ENCODE data around the gene SHANK3.

Gene SHANK3

GRCh38 chr22:50695421-50696250 lies 23.0 kb downstream of the SHANK3 start:
- no peak overlapping the region for H3K27ac ChIP-seq
- TF ChIP-seq CTCF (IDR thresholded peaks at IDR 0.05) (no peak), ZFX (IDR thresholded peaks at IDR 0.05; ENCODE audit: borderline replicate concordance) (no peak)

DNA sequence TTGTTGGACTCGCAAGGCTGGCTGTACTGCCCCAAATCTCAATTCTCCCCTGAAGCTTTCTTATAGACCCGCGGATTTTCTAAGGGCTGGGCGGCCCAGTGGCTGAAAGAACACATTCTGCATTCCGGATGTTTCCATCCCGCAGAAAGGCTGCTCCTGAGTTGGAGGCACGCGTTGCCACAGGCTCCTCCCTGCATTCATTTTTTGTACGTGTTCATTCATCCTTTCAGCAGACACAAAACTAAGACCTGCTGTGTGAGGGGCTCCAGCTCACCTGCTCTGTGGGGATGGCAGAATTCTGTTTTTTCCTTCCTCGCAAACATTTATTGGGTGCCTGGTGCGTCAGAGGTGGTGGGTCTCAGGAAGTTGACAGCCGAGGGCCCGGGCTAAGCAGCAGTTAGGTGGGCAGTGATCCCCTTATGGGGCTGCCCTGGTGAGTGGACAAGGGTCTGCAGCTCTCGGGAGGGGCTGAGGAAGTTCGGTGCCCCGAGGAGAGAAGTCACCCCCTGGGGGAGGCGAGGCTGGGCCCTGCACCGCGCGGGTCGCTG lies 23.7 kb downstream of the SHANK3 start:
- no peak overlapping the region for H3K27ac ChIP-seq
- TF ChIP-seq ZFX (IDR thresholded peaks at IDR 0.05; ENCODE audit: borderline replicate concordance): no peak
- TF ChIP-seq CTCF (IDR thresholded peaks at IDR 0.05): no peak

DNA sequence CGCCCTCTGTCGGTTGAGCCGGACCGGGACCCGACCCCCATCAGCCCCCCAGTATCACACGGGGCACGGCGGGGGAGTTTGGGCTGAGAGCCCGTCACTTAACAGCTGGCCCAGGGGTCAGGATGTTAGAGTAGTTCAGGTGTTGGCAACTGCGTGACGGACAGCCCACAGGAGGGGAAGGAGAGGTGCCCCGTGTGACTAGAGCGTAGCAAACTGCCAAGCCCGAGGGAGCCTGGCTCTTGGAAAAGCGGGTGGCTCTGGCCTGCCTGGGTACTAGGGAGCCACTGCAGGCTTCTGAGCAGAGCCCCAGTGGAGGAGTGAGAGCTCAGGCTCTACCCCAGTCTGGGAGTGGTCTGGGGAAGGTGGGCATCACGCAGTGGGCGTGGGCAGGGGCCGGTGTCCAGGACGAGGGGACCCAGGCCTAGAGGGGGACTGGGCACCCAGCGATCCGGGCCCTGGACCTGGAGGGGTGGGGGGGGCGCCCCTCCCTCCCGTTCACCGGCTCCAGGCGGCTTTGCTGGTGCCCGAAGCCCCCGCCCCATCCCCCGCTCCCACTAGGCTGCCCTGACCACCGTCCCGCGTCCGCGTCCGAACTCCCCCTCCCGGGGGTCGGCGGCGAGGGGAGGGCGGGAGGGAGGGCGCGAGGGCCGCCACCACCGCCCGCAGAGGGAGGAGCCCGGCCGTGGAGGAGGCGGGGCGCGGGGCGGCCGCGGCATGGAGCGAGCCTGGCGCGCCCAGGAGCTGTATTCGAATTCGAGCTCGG lies 24.4 kb downstream of the SHANK3 start:
- TF ChIP-seq CTCF (IDR thresholded peaks at IDR 0.05): no peak
- TF ChIP-seq ZFX (IDR thresholded peaks at IDR 0.05; ENCODE audit: borderline replicate concordance): no peak
- no peak overlapping the region for H3K27ac ChIP-seq

GRCh38 chr22:50697667-50698506 lies 25.3 kb downstream of the SHANK3 start:
- no peak for TF ChIP-seq ZFX (IDR thresholded peaks at IDR 0.05; ENCODE audit: borderline replicate concordance)
- TF ChIP-seq CTCF (IDR thresholded peaks at IDR 0.05): no peak
- no peak overlapping the region for H3K27ac ChIP-seq

DNA sequence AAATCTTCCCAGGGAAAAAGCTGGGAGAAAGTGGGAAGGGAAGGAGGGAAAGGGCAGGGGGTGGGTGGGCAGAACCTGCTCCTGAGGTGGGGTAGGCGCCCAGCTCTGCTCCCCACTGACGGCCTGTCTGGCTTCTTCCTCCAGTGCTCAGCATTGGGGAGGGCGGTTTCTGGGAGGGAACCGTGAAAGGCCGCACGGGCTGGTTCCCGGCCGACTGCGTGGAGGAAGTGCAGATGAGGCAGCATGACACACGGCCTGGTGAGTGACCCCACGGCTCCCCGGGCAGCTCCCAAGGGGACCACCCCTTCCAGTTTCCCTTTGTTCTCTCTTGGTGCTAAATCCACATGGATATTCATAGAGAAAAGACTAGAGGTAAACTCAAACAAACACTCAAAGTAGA lies 25.9 kb downstream of the SHANK3 start:
- H3K27ac ChIP-seq: no peak overlapping the region
- TF ChIP-seq CTCF (IDR thresholded peaks at IDR 0.05): no peak
- TF ChIP-seq ZFX (IDR thresholded peaks at IDR 0.05; ENCODE audit: borderline replicate concordance): no peak

DNA sequence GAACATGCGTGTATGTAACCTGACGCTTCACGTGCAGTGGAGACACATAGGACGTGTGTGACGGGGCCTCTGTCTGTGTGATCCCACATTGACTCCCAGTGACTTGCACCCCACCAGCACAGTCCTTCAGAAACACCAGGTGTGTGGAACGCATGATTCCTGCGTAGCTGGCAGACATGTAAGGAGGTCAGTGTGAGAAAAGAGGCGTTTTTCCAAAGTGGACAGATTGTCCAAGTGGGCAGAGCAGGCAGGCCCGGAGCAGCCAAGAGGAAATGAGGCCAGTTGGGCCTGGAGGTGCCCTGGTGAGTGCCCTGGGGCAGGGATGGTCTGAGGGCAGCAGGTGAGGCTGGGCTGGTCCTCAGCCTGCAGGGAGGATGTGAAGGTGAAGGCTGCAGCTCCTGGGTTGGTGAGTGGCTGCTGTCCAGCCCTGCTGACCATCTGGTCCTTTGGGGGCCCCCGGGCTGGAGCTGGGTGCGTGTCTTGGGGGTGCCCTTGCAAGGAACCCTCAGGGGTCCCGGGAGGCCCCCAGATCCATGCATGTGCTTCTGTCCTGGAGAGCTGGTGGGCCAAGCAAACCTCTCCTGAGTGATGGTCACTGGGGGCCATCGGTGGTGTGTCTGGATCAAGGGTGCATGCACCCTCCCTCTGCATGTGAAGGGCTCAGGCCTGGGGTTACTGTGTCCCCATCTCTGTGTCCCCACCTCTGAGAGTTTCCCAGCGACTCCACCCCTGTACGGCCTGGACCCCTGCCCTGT lies 26.6 kb downstream of the SHANK3 start:
- no peak overlapping the region for H3K27ac ChIP-seq
- no peak for TF ChIP-seq CTCF (IDR thresholded peaks at IDR 0.05)
- no peak for TF ChIP-seq ZFX (IDR thresholded peaks at IDR 0.05; ENCODE audit: borderline replicate concordance)

Data from 22Rv1 (cell line).